Adipose tissue (tissue), 3 donors: ENCODE results near the gene ZNRF3. TPM values are rescaled to one million over a fixed set of nuclear protein-coding genes. Genes with fewer than 3 reads are reported as not detected.

ENCODE experiments used
- H3K27ac ChIP-seq: one replicate; pipeline ENCODE4 v1.5.1; 2013; ENCODE audit warnings: low read depth, low read length
- WGBS, 3 donors: extraction: QIAGEN DNeasy Blood & Tissue Kit; methylation state at CpG; one replicate each; pipeline ENCODE4 v1.1.7; 2013; 5-methylcytosine and 5-hydroxymethylcytosine counted together
- polyA plus RNA-seq, 3 donors: library from polyadenylated mRNA; stranded (reverse); fragments of 200-250 nt; gene quantifications; one replicate each; pipeline ENCODE4 v1.2.3, GENCODE V29; 2013
- donor health status: healthy with polysubstance abuse.
- donor health status: Bipolar disorder and iron deficiency.
- donor health status: healthy.

ZNRF3 gene
- polyA plus RNA-seq, 3 donors, result 1.2 to 3.9 (median 2.5) TPM

DNA sequence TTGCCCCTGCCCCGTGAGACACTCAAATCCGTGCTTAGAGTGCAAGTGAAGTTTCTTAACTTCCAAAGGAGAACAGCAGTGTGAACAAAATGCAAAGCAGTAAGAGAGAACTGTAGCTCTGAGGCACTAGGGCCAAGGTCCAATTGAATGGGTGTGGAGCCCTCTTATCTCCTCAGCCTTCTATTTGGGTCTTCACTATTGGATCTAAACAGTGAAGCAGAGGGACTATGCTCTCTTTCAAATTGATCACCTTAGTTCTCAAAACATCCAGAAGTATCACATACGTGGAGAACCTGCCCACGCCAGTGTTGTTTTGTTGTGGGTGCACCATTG, 128.7 kb downstream of the ZNRF3 start:
- WGBS, 3 donors, result 79 to 93% (median 90%) methylated on average over 4 of the region's 4 CpGs
- no peak overlapping the region for H3K27ac ChIP-seq

DNA sequence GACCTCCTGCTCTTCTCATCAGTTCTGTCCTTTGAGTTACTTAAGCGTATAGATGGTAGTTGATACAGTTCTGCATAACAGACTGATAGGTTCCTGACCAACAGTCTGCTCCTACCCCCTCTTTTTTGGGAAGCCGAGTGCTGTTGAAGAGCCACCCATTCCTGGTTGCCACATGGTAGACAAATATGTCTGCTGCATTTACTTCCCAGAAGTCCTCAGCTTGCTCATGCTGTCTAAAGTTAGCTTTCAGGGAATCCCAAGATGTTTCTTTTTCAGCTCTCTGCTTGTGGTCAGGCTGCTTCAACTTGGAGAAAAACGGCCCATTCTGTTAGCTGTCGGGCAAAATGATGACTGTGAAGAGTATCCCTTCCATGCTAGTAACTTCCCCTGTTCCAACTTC, 129.6 kb downstream of the ZNRF3 start:
- 91 to 93% (median 93%) methylated on average over 4 of the region's 4 CpGs for WGBS, 3 donors
- no peak overlapping the region for H3K27ac ChIP-seq

DNA sequence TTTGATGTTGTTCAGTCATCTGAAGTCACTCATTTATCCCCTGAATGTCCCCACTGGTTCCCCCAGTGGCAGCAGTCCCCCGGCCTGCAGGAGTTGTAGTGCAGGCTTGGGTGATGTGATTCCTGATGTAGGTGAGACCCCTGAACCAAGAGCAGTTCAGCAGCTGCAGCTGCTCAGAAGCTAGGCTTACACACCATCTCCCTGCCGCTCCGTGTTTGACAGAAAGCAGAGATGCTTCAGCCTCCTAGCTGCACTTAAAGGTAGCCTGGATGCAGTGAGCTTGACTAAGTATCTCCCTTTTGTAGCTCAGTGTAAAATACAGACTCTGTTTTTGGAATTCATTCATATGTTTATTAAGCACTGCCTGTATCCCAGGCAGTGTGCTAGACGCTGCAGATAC, 130.9 kb downstream of the ZNRF3 start:
- no peak overlapping the region for H3K27ac ChIP-seq
- 84 to 91% (median 89%) methylated on average over 4 of the region's 4 CpGs for WGBS, 3 donors

DNA sequence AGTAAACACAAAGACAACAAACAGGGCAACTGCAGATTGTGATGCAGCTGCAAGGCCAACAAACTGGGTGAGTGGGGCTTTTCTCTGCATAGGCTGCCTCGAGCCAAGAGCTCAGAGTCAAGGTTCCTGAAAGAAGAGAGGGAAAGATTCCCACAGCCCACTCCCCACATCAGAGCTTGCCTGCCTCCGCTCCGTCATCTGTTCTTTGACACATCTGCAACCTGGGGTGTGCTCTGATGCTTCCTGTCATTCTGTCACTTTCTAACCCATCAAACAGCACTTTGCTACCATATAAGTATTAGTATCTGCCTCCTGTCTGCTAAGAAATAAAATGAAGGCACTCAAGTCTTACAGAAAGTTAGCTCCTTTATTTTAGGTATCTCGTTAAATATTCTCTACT, 131.4 kb downstream of the ZNRF3 start:
- H3K27ac ChIP-seq, result no peak overlapping the region
- 93 to 97% (median 95%) methylated on average over 4 of the region's 4 CpGs for WGBS, 3 donors

DNA sequence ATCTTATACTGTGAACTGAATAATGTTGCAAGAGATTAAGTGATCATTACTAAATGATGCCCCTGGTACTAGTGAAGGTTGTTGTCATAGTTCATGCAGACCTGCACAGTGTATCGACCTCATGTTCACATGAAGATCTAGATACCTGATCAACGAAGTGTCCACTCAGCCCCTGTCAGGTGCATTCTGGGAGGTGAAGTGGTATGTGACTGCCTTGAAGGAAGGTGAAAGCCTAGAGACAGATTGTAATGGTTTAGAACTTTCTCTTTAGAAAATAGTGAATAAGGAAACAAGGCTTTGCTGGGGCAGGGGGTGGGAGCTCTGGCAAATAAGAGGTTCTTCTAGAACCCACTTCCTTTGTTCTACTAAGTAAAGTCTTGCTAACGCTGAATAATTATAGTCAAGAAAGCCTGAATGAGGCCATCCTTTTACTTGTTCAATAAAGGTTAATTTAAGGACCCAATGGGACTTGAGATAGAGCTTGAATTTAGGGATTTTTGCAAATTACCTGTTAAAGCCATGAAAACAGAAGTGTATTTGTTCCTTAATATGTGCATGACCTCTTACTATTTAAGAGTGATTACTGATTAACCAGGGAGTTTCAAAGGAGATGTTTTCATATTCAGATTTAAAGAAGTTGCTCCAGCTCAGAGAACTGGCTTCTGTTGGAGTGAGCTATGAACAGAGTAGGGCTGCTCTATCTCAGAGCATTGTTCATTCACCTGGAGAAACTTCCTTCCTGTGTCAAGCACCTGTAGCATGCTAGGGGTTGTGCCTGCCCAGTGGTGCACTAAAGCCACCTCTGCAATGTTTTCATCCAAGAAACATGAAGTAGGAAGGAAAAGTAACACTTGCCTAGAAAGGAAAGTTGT, 132.9 kb downstream of the ZNRF3 start:
- no peak overlapping the region for H3K27ac ChIP-seq
- 50 to 85% (median 85%) methylated on average over 3 of the region's 3 CpGs for WGBS, 3 donors

DNA sequence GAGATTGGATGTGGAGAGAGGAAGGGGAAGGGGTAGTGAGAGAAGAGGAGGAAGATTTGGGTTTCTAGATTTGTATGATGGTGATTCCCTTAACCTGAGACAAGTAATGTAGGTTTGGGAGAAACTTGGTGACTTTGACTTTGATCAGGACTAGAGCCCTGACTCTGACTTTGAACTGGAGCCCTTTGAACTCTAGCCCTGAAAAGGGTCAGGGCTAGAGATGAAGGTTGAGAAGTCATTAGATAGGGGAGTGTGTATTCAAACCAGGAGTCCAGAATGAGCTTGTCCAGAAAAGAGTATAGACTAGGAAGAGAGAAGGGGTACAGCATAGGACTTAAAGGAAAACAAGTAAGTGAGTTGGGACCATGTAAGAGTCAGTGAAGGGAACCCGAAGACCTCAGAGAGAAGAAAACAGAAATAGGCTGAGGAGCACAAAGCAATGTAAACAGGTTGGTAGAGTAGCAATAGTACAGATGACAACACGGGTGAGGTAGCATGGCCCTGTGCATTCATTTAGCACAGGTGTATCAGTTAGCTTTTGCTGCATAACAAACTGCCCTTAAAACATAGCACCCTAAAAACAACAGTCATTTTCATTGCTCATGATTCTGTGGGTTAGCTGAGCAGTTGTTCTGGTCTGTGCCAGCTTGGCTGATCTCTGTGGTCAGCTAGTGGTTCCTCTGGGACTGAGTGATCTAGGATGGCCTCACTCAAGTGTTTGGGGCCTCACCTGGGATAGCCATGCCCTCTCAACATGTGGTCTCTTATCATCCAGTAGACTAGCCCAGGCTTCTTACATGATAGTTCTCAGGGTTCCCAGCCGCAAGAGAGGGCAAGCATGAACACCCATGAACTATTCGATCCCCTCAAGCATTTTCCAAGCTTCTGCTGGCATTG, 135.2 kb downstream of the ZNRF3 start:
- H3K27ac ChIP-seq, result no peak overlapping the region

DNA sequence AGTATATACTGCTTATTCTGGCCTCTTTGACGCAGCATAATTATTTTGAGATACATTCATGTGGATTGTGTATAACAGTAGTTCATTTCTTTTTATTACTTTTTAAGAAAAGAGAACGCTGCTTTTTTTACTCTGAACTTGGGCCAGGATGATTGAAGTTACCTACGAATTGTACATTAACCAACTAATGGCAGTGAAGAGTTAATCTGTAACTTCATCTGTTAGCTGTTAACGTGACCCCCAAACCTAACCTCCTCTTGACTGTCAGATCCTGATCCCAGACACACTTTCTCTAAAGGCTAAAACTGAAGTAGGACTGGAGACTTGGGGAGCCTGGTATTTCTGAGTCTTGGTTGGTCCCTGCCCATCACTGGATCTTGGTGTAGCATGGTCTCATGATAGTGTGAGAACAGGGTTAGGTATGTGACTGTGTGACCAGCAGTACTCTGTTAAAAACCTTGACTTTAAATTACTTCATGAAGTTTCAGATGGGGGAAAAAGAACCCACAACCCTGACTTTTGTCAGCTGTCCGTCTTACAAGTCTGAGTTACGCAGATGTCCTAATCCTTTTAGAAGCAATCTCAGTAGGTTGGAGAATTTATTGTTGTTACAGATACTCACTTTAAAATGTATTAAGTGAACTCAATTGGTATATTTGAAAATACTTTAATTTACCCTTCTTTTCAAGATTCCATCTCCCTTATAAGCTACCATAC, 138.9 kb downstream of the ZNRF3 start:
- H3K27ac ChIP-seq, result no peak overlapping the region
- 54 to 85% (median 84%) methylated on average over 6 of the region's 6 CpGs for WGBS, 3 donors

More for the DNA sequence above, 135.2 kb downstream of the ZNRF3 start:
- 95 to 99% (median 98%) methylated on average over 4 of the region's 4 CpGs for WGBS, 3 donors

DNA sequence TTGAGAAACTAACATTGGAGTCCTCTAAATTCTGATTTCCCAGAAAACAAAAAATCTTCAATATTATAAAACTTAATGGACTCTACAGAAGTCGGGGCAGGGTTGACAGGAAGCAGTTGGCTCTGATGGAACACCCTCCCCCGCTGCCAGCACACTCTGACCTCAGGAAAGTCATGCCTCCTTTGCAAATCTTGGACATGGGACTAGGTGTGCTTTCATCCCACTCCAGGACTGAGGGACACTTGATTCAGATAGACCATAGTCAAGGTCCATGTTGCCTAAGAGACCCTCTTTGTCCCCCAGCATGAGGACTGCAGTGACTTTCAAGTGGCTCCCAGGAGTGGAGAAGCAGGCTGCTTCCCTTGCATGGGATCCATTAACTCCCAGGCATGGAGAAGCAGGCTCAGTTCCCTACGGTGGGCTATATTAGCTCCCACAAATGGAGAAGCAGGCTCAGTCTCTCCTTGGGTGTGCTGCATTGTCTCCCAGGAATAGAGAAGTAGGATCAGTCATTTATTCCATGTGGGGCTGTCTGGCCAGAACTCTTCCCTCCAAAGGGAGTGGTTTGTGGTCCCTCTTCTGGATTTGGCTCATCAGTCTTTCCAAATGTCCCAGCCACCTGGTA, 139.9 kb downstream of the ZNRF3 start:
- 52 to 58% (median 56%) methylated on average over 3 of the region's 3 CpGs for WGBS, 3 donors
- no peak overlapping the region for H3K27ac ChIP-seq

DNA sequence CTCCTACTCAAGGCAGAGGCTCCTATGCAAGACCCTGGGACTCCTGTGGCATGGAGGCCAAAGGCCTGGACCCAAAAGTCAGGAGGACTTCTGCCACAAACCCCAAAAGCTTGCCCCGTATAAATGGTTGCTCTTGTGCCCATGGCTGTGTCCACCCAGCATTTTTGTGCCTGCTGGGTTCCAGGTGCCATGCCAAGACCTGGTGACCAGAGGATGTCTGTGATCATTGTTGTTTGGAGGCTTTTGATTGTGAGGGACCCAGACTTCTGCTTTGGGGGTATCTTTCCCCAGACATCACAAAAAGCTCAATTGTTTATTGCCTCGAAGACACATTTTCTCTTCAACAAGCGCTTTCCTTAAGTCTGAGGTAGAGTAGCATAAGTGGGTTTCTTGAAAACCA, 143.2 kb downstream of the ZNRF3 start:
- 94 to 96% (median 95%) methylated on average over 3 of the region's 3 CpGs for WGBS, 3 donors
- H3K27ac ChIP-seq, result no peak overlapping the region

DNA sequence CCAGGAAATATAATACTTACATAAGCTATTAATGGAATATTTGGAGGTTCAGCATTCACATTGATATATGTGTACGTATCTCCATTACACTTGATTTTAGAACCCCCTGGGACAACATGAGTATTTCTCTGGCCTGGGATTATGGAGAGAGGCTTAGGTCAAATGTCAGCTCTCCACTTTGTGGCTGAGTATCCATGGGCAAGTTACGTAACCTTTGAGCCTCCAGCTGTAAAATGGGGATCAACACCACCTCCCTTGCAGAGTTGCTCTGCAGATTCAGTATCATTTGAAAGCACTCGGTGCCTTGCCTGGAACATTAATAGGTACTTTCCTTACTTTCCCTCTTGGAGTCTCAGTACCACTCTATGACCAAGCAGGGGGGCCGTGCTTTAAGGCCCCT, 145.1 kb downstream of the ZNRF3 start:
- no peak overlapping the region for H3K27ac ChIP-seq
- 87 to 94% (median 90%) methylated on average over 4 of the region's 4 CpGs for WGBS, 3 donors

DNA sequence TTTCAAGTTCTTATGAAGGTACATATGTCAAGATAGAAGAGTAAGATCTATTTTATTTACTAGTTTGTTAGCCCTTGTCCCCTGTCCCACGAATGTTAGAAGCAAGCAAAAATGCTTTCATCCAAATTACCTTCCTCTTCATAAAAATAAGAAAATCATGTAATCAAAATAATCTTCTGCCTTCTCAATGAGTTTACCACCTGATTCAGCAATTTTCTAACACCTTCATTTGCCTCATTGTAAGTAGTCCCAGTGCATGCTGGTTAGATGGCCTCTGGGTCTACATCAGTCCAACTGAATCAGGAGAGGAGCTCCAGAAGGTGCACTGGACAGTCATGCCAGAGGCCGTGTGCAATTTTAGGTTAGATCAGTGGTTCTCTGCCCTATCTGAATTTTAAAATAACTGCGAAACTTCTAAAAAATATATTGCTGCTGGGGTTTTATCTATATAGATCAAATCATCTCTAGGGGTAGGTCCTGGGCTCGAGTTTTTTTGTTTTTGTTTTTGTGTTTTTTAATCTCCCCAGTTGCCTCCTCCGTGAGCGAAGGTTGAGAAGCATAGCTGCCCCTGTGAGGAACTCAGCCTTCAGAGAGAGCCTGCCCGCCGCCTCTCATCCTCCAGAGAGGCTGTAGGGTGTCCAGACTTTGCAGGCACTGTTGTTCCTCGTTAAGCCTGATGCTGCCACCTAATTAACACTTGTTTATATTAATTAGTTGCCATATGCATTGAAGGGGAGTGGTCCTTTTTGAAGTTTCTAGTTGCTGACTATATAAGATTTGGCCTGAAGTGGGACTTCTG, 146.0 kb downstream of the ZNRF3 start:
- no peak overlapping the region for H3K27ac ChIP-seq
- 91% methylated on average over 9 of the region's 9 CpGs for WGBS, 3 donors

DNA sequence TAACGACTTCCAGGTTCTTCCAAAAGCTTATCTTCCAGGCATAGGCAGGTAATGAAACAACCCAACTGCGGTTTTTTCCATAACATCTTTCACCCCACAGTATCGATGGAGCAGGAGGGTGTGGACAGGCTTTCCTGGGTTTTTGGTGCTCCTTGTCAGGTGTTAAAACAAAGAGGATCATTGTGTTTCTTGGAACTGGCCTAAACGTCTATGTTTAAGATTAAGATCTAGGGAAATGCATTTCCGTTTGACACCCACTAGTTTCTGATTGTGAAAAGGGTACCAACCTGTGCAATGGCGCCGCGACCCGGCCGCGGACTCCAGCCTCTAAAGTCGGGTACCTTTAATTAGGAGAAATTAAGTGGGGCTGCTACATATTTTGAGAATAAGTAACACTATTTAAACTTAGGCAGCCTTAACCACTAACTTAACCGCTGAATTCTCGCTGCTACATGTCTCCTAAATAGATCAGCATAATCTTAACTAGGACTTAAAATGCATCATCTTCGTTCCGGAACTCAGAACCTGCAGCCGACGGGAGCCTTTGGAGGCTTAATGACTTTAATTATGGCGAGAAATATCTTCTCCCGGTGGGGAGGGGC, 146.7 kb downstream of the ZNRF3 start:
- no peak overlapping the region for H3K27ac ChIP-seq
- 8 to 34% (median 24%) methylated on average over 20 of the region's 20 CpGs for WGBS, 3 donors

DNA sequence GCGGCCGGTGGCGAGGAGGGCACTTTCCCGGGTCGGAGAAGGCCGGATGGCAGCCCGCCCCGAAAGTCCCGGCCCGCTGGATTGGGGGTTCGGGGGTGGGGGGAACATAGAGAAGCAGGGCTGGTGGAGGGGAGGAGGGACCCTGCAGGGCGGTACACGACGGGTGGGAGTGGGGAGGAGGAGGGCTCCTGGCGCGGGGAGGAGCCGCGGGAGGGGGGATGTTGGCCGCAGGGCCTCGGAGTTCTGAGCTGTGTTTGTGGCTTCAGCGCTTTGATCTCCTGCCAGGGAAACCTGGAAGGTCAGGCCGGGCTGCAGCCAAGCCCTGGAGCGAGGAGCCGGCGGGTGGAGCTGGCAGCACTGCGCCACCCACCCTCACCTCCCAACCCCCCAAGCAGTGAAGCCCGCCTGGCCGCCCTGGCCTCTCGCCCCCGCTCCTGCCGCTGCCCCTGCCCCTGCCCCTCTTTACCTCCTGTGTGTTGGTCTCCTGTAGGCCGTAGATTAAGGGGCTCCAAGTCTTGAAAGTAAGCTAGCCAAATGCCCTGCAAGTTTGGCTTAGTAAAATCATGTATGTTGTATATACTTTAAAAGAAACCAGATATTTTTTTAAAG, 147.3 kb downstream of the ZNRF3 start:
- 4 to 16% (median 11%) methylated on average over 24 to 32 of the region's 32 CpGs for WGBS, 3 donors
- no peak overlapping the region for H3K27ac ChIP-seq

DNA sequence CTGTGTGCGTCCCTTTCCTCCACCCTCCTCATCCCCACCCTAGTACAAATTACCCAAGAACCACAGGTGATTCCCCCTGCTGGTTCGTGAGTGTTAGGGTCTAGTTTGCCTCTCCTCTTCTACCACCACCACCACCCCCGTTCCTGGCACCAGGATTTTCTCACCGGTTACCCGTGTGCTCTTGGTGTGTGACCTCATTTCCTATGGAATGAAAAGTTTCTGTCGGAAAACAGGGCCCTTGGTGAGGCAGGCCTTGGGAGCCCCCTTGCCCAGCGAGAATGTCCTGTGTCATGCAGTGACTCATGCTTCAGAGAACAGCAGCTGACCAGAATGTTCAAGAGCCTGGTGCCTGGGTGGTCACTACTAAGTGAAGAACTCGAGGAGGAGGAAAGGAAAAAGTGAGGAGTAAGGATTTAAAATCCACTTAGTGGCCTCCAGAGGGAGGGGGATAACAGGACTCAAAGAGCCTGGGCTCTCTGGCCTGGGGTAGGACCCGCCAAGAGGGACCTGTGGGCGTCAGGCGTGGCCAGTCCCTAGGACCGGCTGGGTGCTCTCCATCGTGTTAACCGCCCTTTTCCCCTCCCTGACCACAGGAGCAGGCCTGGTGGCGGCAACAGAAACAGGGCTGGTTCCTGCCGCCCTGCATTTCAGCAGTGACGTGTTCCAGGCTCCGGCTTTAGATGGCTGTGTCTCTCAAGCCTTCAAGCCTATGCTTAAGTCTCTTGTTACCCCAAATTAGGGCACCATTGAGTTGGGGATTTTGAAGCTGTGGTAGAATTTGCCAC, 148.0 kb downstream of the ZNRF3 start:
- H3K27ac ChIP-seq, result no peak overlapping the region
- WGBS, 3 donors, result 32 to 50% (median 49%) methylated on average over 18 of the region's 18 CpGs

DNA sequence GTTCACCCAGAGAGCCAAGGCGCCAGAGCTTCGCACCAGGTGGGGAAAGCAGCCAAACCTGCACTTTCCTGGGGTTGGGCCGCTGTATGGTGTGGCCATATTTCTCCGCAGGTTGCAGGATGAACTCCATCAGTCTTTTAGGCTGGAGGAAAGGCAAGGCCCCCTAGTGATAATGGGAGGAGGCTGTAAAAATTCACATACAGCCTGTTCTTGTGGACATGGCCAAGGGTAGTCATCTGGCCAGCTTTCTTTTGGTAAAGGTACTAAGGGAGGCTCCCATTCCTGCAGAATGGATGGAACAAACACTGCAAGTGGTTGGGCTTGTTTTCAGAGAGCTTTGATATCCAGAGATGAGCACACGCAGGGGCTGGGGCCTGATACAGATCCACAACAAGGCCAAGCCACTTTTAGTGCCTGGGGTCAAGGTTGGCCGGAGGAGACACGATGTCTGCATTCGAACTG, 148.7 kb downstream of the ZNRF3 start:
- no peak overlapping the region for H3K27ac ChIP-seq
- WGBS, 3 donors, result 58 to 90% (median 86%) methylated on average over 8 of the region's 8 CpGs

DNA sequence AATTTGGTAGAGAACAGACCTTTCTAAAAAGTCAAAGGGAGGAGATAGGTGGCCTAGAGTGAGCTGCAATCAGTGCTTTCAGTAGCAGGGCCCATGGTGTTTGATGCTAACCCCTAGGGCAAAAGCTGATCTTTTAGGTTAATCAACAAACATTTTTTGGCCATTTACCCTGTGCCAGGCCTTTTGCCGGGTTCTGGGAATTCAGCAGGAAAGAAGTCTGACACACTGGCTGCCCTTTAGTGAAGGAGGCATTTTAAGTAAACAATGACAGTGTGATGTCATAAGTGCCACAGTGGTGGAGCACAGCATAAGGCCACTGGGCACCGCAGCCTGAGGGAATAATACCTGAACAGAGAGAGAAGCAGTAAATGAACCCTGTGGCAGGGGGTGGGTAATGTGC, 149.2 kb downstream of the ZNRF3 start:
- WGBS, 3 donors, result 30 to 82% (median 74%) methylated on average over 2 of the region's 2 CpGs
- H3K27ac ChIP-seq, result no peak overlapping the region
